Transverse colon (tissue), 3 donors: Measurements from ENCODE around the gene FUT9.

Experiments used
- EP300 ChIP-seq: sonication (generic); formaldehyde crosslinking; IDR thresholded peaks from one replicate; pipeline ENCODE4 v1.6.1; 2017; ENCODE audit warnings: antibody characterized with exemption, low read depth
- POLR2AphosphoS5 ChIP-seq, 3 donors: sonication (generic); formaldehyde crosslinking; IDR thresholded peaks; one replicate each; pipeline ENCODE4 v1.6.1; 2016; ENCODE audit warnings: antibody characterized with exemption in 3 of 3

GRCh38 chr6:96059586-96059985 is 43.8 kb downstream of the FUT9 start:
- TF ChIP-seq EP300 (no peak), POLR2AphosphoS5 (IDR thresholded peaks at IDR 0.05) (no peak)
